Tibial artery (tissue), 4 donors: ENCODE results near the gene WDPCP.

ENCODE experiments used
- DNase-seq, 2 donors: peaks; one replicate each; pipeline ENCODE4 v3.0.0-alpha.2; 2019
- H3K27ac ChIP-seq, 2 donors: fragments of 200-600 bp; sonication (generic) in 1 of 2; 1 replicate in 1 of 2; 2 replicates in 1 of 2; pipeline ENCODE4 v1.5.1; 2018 to 2019; ENCODE audit warnings: mild to moderate bottlenecking in 1 of 2
- H3K27me3 ChIP-seq, 2 donors: fragments of 200-600 bp; sonication (generic) in 1 of 2; one replicate each; pipeline versions ENCODE4 v1.5.1 to v1.6.0; 2016 to 2019
- H3K36me3 ChIP-seq, 3 donors: fragments of 200-600 bp; sonication (generic) in 2 of 3; one replicate each; pipeline ENCODE4 v1.5.1; 2016 to 2019; ENCODE audit warnings: mild to moderate bottlenecking in 2 of 3
- H3K4me1 ChIP-seq, 4 donors: fragments of 200-600 bp; sonication (generic) in 2 of 4; 1 replicate in 3 of 4; 2 replicates in 1 of 4; pipeline ENCODE4 v1.5.1; 2016 to 2019
- H3K4me3 ChIP-seq, 2 donors: fragments of 200-600 bp; sonication (generic) in 1 of 2; 1 replicate in 1 of 2; 2 replicates in 1 of 2; pipeline ENCODE4 v1.5.1; 2018 to 2019; ENCODE audit warnings: mild to moderate bottlenecking in 2 of 2
- H3K9me3 ChIP-seq, 3 donors: fragments of 200-600 bp; sonication (generic) in 1 of 3; one replicate each; pipeline ENCODE4 v1.5.1; 2016 to 2019
- intact Hi-C: fragments of 100-400 bp; cut with DNase I; formaldehyde crosslinking; loops from one replicate; pipeline ENCODE4 v1.15.0; 2023; ENCODE audit warnings: low total_unique reads
- TF ChIP-seq, protein P1 (sequence below), 2 experiments: fragments of 200-600 bp in 1 of 2; fragments of 450-650 bp in 1 of 2; IDR thresholded peaks; one replicate each; pipeline ENCODE4 v1.5.1; 2017 to 2019; ENCODE audit warnings: antibody characterized with exemption in 2 of 2, mild to moderate bottlenecking in 1 of 2, moderate library complexity in 1 of 2

The WDPCP gene

DNA sequence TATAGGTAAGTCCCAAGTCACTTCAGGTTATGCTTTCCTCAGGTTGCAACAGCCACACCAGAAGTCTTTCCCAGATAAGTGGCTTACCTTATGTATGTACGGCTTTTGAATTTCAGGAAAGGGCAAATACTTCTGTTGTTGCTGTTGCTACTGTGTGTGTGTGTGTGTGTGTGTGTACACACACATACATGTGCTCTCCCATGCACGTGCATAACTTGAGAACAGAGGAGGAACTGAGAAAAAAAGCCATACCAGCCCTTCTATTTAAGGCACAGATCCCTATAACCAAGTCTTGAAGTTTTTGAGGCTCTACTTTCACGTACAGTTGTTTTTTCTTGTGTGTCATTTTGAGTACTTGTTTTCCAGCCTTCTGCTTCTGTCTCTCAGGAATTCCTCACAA lies 62.4 kb downstream of the WDPCP start:
- TF ChIP-seq, protein P1, sequence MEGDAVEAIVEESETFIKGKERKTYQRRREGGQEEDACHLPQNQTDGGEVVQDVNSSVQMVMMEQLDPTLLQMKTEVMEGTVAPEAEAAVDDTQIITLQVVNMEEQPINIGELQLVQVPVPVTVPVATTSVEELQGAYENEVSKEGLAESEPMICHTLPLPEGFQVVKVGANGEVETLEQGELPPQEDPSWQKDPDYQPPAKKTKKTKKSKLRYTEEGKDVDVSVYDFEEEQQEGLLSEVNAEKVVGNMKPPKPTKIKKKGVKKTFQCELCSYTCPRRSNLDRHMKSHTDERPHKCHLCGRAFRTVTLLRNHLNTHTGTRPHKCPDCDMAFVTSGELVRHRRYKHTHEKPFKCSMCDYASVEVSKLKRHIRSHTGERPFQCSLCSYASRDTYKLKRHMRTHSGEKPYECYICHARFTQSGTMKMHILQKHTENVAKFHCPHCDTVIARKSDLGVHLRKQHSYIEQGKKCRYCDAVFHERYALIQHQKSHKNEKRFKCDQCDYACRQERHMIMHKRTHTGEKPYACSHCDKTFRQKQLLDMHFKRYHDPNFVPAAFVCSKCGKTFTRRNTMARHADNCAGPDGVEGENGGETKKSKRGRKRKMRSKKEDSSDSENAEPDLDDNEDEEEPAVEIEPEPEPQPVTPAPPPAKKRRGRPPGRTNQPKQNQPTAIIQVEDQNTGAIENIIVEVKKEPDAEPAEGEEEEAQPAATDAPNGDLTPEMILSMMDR (IDR thresholded peaks at IDR 0.05) = no peak
- no peaks in the 10 kb centered on the region for H3K27me3 ChIP-seq
- DNase-seq = no peak
- peaks cover 0 to 43% (median 12%) of the 10 kb centered on the region in 3 donors for H3K9me3 ChIP-seq
- H3K4me3 ChIP-seq = no peak overlapping the region
- H3K27ac ChIP-seq = no peak overlapping the region
- H3K36me3 ChIP-seq = peaks cover 0 to 1% (median 0%) of the 10 kb centered on the region in 3 donors
- no peaks in the 10 kb centered on the region for H3K4me1 ChIP-seq
- intact Hi-C loops = no loop called here

DNA sequence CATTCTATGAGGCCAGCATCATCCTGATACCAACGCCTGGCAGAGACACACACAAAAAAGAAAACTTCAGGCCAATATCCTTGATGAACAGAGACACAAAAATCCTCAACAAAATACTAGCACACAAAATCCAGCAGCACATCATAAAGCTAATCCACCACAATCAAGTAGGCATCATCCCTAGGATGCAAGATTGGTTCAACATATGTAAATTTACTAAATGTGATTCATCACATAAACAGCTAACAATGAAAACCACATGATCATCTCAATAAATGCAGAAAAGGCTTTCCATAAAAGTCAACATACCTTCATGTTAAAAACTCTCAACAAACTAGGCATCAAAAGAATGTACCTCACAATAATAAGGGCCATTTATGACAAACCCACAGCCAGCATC lies 65.3 kb downstream of the WDPCP start:
- TF ChIP-seq, protein P1 (IDR thresholded peaks at IDR 0.05) = no peak
- peaks cover 3 to 50% (median 25%) of the 10 kb centered on the region in 3 donors for H3K9me3 ChIP-seq
- intact Hi-C loops = no loop called here
- no peaks in the 10 kb centered on the region for H3K27me3 ChIP-seq
- no peak for DNase-seq
- no peak overlapping the region for H3K27ac ChIP-seq
- H3K4me1 ChIP-seq = no peaks in the 10 kb centered on the region
- no peak overlapping the region for H3K4me3 ChIP-seq
- H3K36me3 ChIP-seq = no peaks in the 10 kb centered on the region

DNA sequence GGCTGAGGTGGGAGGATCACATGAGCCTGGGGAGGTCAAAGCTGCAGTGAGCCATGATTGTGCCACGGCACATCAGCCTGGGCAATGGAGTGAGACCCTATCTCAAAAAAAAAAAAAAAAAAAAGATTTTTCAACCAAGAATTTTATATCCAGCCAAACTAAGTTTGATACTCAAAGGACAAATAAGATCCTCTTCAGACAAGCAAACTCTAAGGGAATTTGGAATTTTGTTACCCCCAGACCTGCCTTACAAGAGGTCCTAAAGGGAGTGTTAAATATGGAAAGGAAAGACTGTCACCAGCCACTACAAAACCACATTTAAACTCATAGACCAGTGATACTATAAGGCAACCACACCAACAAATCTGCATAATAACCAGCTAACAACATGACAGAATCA lies 67.5 kb downstream of the WDPCP start:
- Histone ChIP-seq H3K4me1 (no peaks in the 10 kb centered on the region), H3K4me3 (no peak overlapping the region), H3K36me3 (no peaks in the 10 kb centered on the region), H3K9me3 (peaks cover 3 to 46% (median 25%) of the 10 kb centered on the region in 3 donors), H3K27me3 (no peaks in the 10 kb centered on the region), H3K27ac (no peak overlapping the region)
- intact Hi-C loops = no loop called here
- TF ChIP-seq, protein P1 (IDR thresholded peaks at IDR 0.05) = no peak
- no peak for DNase-seq

DNA sequence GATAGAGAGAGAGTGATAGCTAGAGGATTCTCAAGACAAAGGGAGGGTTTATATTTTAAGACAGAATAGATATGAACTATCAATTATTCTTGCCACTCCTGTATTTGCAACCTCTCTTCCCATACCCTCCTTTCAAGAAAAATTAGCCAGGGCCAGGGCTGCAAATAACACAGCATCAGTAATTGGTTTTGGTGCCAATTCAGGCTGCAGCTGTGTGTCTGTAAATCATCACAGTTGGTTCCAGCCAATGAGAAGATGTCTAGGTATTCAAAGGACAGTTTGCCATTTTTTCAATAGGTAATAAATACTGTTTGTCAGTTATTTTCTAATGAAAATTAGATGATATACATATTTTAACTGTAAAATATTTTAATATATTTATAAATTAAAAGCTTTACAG lies 73.5 kb downstream of the WDPCP start:
- Histone ChIP-seq H3K9me3 (peaks cover 0 to 23% (median 1%) of the 10 kb centered on the region in 3 donors), H3K27ac (no peak overlapping the region), H3K27me3 (no peaks in the 10 kb centered on the region), H3K4me1 (no peaks in the 10 kb centered on the region), H3K36me3 (no peaks in the 10 kb centered on the region), H3K4me3 (no peak overlapping the region)
- TF ChIP-seq, protein P1 (IDR thresholded peaks at IDR 0.05) = no peak
- DNase-seq = no peak
- intact Hi-C loops = no loop called here

DNA sequence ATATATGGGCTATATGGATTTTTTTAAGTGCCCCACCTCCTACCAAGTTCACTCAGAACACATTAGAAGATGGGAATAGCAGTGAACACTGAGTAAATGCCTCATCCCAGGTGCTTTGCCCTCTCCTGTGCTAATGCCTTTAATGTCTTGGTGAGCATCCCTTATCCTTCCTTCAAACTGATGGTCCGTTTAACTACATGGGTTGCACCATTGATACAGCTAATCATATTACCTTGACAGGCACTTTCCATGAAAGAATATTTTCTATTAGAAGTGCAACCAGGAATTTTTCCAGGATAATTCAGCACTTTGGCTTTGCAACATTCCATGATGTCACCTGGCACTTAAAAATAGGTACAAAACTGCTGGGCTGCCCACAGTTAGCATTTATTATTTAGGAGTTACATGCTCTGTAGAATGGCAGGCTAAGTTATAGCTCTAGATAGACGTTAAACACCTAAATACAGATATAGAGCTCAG lies 74.0 kb downstream of the WDPCP start:
- TF ChIP-seq, protein P1 (IDR thresholded peaks at IDR 0.05) = no peak
- intact Hi-C loops = no loop called here
- Histone ChIP-seq H3K27ac (no peak overlapping the region), H3K9me3 (peaks cover 0 to 23% (median 0%) of the 10 kb centered on the region in 3 donors), H3K27me3 (no peaks in the 10 kb centered on the region), H3K36me3 (no peaks in the 10 kb centered on the region), H3K4me1 (no peaks in the 10 kb centered on the region), H3K4me3 (no peak overlapping the region)
- no peak for DNase-seq

DNA sequence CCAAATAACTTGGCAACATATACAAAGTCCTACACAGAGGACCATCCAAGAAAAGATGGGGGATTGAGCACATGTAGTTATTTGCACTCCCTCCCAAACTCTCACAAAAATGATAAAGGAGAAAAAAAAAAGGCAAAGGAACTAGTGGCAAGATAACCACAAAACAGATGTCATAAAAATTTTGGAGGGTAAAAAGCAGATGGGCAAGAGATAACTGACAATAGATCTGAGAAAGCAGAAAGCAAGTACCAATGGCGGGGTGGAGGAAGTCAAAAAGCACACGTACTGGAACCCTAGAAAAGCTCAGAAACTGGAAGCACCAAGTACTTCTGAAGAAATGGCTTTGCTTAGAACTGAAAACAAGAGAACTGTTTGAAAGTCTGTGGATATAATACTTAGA lies 82.0 kb downstream of the WDPCP start:
- no peak for DNase-seq
- no peaks in the 10 kb centered on the region for H3K36me3 ChIP-seq
- intact Hi-C loops = no loop called here
- H3K4me3 ChIP-seq = no peak overlapping the region
- TF ChIP-seq, protein P1 (IDR thresholded peaks at IDR 0.05) = no peak
- H3K9me3 ChIP-seq = peaks cover 0 to 14% (median 0%) of the 10 kb centered on the region in 3 donors
- H3K4me1 ChIP-seq = no peaks in the 10 kb centered on the region
- no peak overlapping the region for H3K27ac ChIP-seq
- no peaks in the 10 kb centered on the region for H3K27me3 ChIP-seq
